K562 (cell line): Measurements from ENCODE around the gene FBN1. TPM values are rescaled to one million over a fixed set of nuclear protein-coding genes. Genes with fewer than 3 reads are reported as not detected.

Experiments
- ATAC-seq: fragments of 200-7000 bp; cut with Tn5 transposase; 3 replicates; pipeline ENCODE4 v1.9.1; 2020; ENCODE audit warnings: moderate library complexity
- BruUV-seq: library from RNA; stranded (reverse); fragments of 400-500 nt; replicated peaks from 2 replicates; lab custom pipeline; 2021; lab: Mats Ljungman, UMichigan
- CTCF ChIA-PET: fragments of 300-600 bp; formaldehyde crosslinking; extraction: SDS; loops from one replicate; lab custom pipeline; 2021; ENCODE audit warnings: low intra/inter-chr PET ratio; lab: Yijun Ruan, JAX
- POLR2A ChIA-PET: fragments of 300-600, 350-650 bp; sonication (Branson Sonifier 250); formaldehyde crosslinking; extraction: SDS; loops from one replicate; lab custom pipeline; 2021; ENCODE audit warnings: antibody characterized with exemption, inconsistent platforms; lab: Yijun Ruan, JAX
- DNase-seq, 4 experiments: peaks; one replicate each; pipeline versions ENCODE4 v3.0.0 to v3.0.0-alpha.2; 2011 to 2018; ENCODE audit warnings: low spot score in 3 of 4, mixed read lengths in 3 of 4; ENCODE audit errors: extremely low read depth in 1 of 4
- FAIRE-seq: peaks from 2 replicates; lab custom pipeline; 2011; peaks lifted over from hg19 to GRCh38; lab: Jason Lieb, UNC
- H2AFZ ChIP-seq: 2 replicates; pipeline ENCODE4 v1.6.0; 2011; ENCODE audit warnings: low read depth, low read length, control low read depth, inconsistent platforms
- H3K27ac ChIP-seq: fragments of 200-600 bp; 3 replicates; pipeline ENCODE4 v1.8.0; 2011; ENCODE audit warnings: low read depth, mild to moderate bottlenecking, control low read depth, inconsistent platforms, low read length, moderate library complexity, mixed read lengths; ENCODE audit errors: extremely low read depth
- H3K27me3 ChIP-seq, 2 experiments: fragments of 300-600 bp in 1 of 2; 2 replicates in 1 of 2; 3 replicates in 1 of 2; pipeline versions ENCODE4 v1.6.0 to v1.8.0; 2011; ENCODE audit warnings: inconsistent platforms in 2 of 2, low read length in 2 of 2, mild to moderate bottlenecking in 1 of 2, mixed read lengths in 1 of 2, moderate library complexity in 1 of 2; ENCODE audit not compliant: control insufficient read depth in 2 of 2, insufficient read depth in 2 of 2
- H3K36me3 ChIP-seq: fragments of 300-600 bp; 3 replicates; pipeline ENCODE4 v1.8.0; 2011; ENCODE audit warnings: mild to moderate bottlenecking, low read length, inconsistent platforms; ENCODE audit not compliant: control insufficient read depth, insufficient read depth
- H3K4me1 ChIP-seq, 2 experiments: fragments of 200-600 bp in 1 of 2; replicated peaks in 1 of 2; 2 replicates in 1 of 2; 3 replicates in 1 of 2; pipeline versions ENCODE4 v1.5.1 to v1.8.0; 2011; ENCODE audit warnings: inconsistent platforms in 2 of 2, low read length in 2 of 2, mild to moderate bottlenecking in 1 of 2, mixed read lengths in 1 of 2, moderate library complexity in 1 of 2; ENCODE audit not compliant: control insufficient read depth in 2 of 2, insufficient read depth in 2 of 2
- H3K4me2 ChIP-seq: 2 replicates; pipeline ENCODE4 v1.6.1; 2011; ENCODE audit warnings: low read length, control low read depth, inconsistent platforms, mixed read lengths; ENCODE audit not compliant: insufficient read depth
- H3K4me3 ChIP-seq: fragments of 200-600 bp; sonication (generic), shearing (Covaris generic); 2 replicates; pipeline ENCODE4 v1.5.1; 2016; ENCODE audit warnings: control low read depth, inconsistent platforms
- H3K79me2 ChIP-seq: fragments of 200-600 bp; 3 replicates; pipeline ENCODE4 v1.8.0; 2011; ENCODE audit warnings: low read length, inconsistent platforms; ENCODE audit not compliant: control insufficient read depth, insufficient read depth
- H3K9ac ChIP-seq, 2 experiments: 2 replicates each; pipeline versions ENCODE4 v1.6.0 to v1.6.1; 2011; ENCODE audit warnings: low read depth in 2 of 2, low read length in 2 of 2, control low read depth in 1 of 2, inconsistent platforms in 1 of 2, mild to moderate bottlenecking in 1 of 2, mixed read lengths in 1 of 2; ENCODE audit not compliant: insufficient read depth in 1 of 2
- H3K9me1 ChIP-seq: one replicate; pipeline ENCODE4 v1.6.0; 2011; ENCODE audit warnings: inconsistent platforms, mild to moderate bottlenecking, low read length, moderate library complexity; ENCODE audit not compliant: control insufficient read depth, insufficient read depth
- H3K9me3 ChIP-seq: replicated peaks from 2 replicates; pipeline ENCODE4 v1.5.1; 2011; ENCODE audit warnings: low read depth, low read length, inconsistent platforms; ENCODE audit not compliant: control insufficient read depth, insufficient read depth
- H4K20me1 ChIP-seq: replicated peaks from 2 replicates; pipeline ENCODE4 v1.6.1; 2011; ENCODE audit warnings: low read length, inconsistent platforms, mixed read lengths; ENCODE audit not compliant: control insufficient read depth, insufficient read depth
- FOXK1 ChIP-seq: sonication (generic); formaldehyde crosslinking; IDR thresholded peaks from 2 replicates; pipeline ENCODE4 v1.8.0; 2022; ENCODE audit warnings: missing genetic modification reagents, mild to moderate bottlenecking, borderline replicate concordance
- ILF3 ChIP-seq: fragments of 450-650 bp; IDR thresholded peaks from 2 replicates; pipeline ENCODE4 v1.6.1; 2018; ENCODE audit warnings: antibody characterized with exemption, mild to moderate bottlenecking, moderate library complexity, borderline replicate concordance
- KLF16 ChIP-seq: IDR thresholded peaks from 2 replicates; pipeline ENCODE4 v1.6.1; 2016; ENCODE audit warnings: antibody characterized with exemption
- KLF6 ChIP-seq: fragments of 250-450 bp; sonication (Bioruptor Pico); IDR thresholded peaks from 2 replicates; pipeline ENCODE4 v1.4.0; 2020; ENCODE audit warnings: mild to moderate bottlenecking, moderate library complexity, borderline replicate concordance
- NFE2 ChIP-seq: IDR thresholded peaks from 2 replicates; pipeline ENCODE4 v1.6.1; 2014; ENCODE audit warnings: antibody characterized with exemption, low read depth
- NUFIP1 ChIP-seq: fragments of 450-650 bp; IDR thresholded peaks from 2 replicates; pipeline ENCODE4 v1.6.1; 2018; ENCODE audit not compliant: partially characterized antibody
- POLR2A ChIP-seq: fragments of 450-650 bp; conservative IDR thresholded peaks from 2 replicates; pipeline ENCODE4 v1.6.1; 2016
- ZC3H8 ChIP-seq: fragments of 450-650 bp; IDR thresholded peaks from 2 replicates; pipeline ENCODE4 v1.6.1; 2017
- WGBS: fragments of 100-300 bp; shearing (Covaris generic); methylation state at CpG from one replicate; pipeline ENCODE4 v1.1.6; 2016; ENCODE audit warnings: low coverage, mixed read lengths; ENCODE audit not compliant: insufficient coverage; ENCODE audit errors: missing lambda C conversion rate; 5-methylcytosine and 5-hydroxymethylcytosine counted together
- in situ Hi-C: fragments of 300-500 bp; cut with MboI; formaldehyde crosslinking; loops from 4 replicates; pipeline ENCODE4 v1.15.0; 2018; ENCODE audit warnings: inconsistent platforms, mixed read lengths
- intact Hi-C: fragments of 100-400 bp; cut with micrococcal nuclease; formaldehyde crosslinking; loops from 2 replicates; pipeline ENCODE4 v1.14.2; 2022
- polyA plus RNA-seq, 8 experiments: library from polyadenylated mRNA; depleted of rRNA in 4 of 8; stranded (reverse) in 5 of 8; unstranded in 3 of 8; fragments of >200 nt; fragmentation: Nextera tagmentation in 2 of 8; fragmentation: Illumina TruSeq in 1 of 8; extraction: Ambion mirVana in 2 of 8; extraction: Trizol in 1 of 8; gene quantifications; 2 replicates each; pipeline versions ENCODE4 v1.2.1 to v1.2.3, GENCODE V29; 2011 to 2014; ENCODE audit warnings: inconsistent platforms in 1 of 8, missing spikeins in 1 of 8
- total RNA-seq, 7 experiments: library from RNA; depleted of rRNA in 6 of 7; stranded (reverse); fragments of >200 nt in 6 of 7; fragmentation: Illumina TruSeq in 2 of 7; extraction: Trizol in 2 of 7; gene quantifications; 2 replicates each; pipeline versions ENCODE4 v1.2.1 to v1.2.3, GENCODE V29; 2011 to 2021; ENCODE audit warnings: low replicate concordance in 1 of 7
- TF ChIP-seq, protein P1 (sequence below): IDR thresholded peaks from 2 replicates; pipeline ENCODE4 v1.6.1; 2011; ENCODE audit not compliant: insufficient read length; ENCODE audit errors: extremely low read depth
- TF ChIP-seq, protein P2 (sequence below): sonication (generic); formaldehyde crosslinking; IDR thresholded peaks from 2 replicates; pipeline ENCODE4 v1.8.0; 2022; ENCODE audit warnings: mild to moderate bottlenecking, missing genetic modification reagents
- TF ChIP-seq, protein P3 (sequence below): sonication (generic); formaldehyde crosslinking; IDR thresholded peaks from 2 replicates; pipeline ENCODE4 v1.8.1; 2023; ENCODE audit warnings: mild to moderate bottlenecking, missing genetic modification reagents

The FBN1 gene
- total and polyA plus RNA-seq, 9 of the 15 experiments (the other 6 are each of a cell fraction or from before 2014, with no cell fraction given), result 0.15 to 1.2 (median 0.60) TPM

DNA sequence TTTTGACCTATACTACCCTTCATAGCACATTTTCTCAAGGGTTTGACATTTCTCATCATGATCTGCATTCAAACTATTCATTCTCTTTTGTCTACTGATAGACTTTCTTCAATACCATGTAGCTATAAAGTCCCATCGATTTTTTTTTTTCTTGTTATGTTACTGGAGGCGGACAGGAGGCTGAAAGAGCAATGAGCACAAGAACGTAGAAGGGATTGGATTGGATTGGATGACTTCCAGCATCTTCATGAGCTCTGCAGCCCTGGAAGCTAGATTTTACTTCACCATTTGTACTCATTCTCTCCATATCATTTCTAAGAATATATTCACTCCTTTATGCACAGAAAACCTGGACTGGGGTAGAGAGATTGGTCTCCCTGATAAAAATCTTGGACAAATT, 271.0 kb downstream of the FBN1 start:
- CTCF ChIA-PET, result no interaction called here
- Histone ChIP-seq H3K36me3 (no peaks in the 10 kb centered on the region), H3K9me1 (no peaks in the 10 kb centered on the region), H4K20me1 (no peaks in the 10 kb centered on the region), H3K4me1 (peaks cover 4 to 6% of the 10 kb centered on the region in 2 experiments; a peak in 2 of 5 replicates), H3K27ac (no peak overlapping the region), H3K9me3 (no peaks in the 10 kb centered on the region; the same call in 1 of the 2 replicates), H3K79me2 (no peaks in the 10 kb centered on the region), H3K27me3 (peaks cover 4 to 8% of the 10 kb centered on the region in 2 experiments; a peak in 4 of 5 replicates), H3K4me3 (no peak overlapping the region), H3K4me2 (no peak overlapping the region), H3K9ac (no peak overlapping the region), H2AFZ (no peak overlapping the region)
- intact Hi-C loops (no loop called here), in situ Hi-C loops (loop anchor here (25.0 kb wide), 2 partner anchors 438 to 1763 kb away; partner anchors contain the start of gene CEP152)
- TF ChIP-seq ILF3, result no peak
- TF ChIP-seq ZC3H8, result no peak
- no peak for TF ChIP-seq NFE2
- no peak for TF ChIP-seq KLF16
- no peak for TF ChIP-seq FOXK1 (CRISPR knock-in tag)
- TF ChIP-seq, protein P1, sequence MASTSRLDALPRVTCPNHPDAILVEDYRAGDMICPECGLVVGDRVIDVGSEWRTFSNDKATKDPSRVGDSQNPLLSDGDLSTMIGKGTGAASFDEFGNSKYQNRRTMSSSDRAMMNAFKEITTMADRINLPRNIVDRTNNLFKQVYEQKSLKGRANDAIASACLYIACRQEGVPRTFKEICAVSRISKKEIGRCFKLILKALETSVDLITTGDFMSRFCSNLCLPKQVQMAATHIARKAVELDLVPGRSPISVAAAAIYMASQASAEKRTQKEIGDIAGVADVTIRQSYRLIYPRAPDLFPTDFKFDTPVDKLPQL, result no peak
- TF ChIP-seq KLF6, result no peak
- TF ChIP-seq, protein P2, sequence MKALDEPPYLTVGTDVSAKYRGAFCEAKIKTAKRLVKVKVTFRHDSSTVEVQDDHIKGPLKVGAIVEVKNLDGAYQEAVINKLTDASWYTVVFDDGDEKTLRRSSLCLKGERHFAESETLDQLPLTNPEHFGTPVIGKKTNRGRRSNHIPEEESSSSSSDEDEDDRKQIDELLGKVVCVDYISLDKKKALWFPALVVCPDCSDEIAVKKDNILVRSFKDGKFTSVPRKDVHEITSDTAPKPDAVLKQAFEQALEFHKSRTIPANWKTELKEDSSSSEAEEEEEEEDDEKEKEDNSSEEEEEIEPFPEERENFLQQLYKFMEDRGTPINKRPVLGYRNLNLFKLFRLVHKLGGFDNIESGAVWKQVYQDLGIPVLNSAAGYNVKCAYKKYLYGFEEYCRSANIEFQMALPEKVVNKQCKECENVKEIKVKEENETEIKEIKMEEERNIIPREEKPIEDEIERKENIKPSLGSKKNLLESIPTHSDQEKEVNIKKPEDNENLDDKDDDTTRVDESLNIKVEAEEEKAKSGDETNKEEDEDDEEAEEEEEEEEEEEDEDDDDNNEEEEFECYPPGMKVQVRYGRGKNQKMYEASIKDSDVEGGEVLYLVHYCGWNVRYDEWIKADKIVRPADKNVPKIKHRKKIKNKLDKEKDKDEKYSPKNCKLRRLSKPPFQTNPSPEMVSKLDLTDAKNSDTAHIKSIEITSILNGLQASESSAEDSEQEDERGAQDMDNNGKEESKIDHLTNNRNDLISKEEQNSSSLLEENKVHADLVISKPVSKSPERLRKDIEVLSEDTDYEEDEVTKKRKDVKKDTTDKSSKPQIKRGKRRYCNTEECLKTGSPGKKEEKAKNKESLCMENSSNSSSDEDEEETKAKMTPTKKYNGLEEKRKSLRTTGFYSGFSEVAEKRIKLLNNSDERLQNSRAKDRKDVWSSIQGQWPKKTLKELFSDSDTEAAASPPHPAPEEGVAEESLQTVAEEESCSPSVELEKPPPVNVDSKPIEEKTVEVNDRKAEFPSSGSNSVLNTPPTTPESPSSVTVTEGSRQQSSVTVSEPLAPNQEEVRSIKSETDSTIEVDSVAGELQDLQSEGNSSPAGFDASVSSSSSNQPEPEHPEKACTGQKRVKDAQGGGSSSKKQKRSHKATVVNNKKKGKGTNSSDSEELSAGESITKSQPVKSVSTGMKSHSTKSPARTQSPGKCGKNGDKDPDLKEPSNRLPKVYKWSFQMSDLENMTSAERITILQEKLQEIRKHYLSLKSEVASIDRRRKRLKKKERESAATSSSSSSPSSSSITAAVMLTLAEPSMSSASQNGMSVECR (CRISPR knock-in tag), result no peak
- no peak for TF ChIP-seq POLR2A
- TF ChIP-seq, protein P3, sequence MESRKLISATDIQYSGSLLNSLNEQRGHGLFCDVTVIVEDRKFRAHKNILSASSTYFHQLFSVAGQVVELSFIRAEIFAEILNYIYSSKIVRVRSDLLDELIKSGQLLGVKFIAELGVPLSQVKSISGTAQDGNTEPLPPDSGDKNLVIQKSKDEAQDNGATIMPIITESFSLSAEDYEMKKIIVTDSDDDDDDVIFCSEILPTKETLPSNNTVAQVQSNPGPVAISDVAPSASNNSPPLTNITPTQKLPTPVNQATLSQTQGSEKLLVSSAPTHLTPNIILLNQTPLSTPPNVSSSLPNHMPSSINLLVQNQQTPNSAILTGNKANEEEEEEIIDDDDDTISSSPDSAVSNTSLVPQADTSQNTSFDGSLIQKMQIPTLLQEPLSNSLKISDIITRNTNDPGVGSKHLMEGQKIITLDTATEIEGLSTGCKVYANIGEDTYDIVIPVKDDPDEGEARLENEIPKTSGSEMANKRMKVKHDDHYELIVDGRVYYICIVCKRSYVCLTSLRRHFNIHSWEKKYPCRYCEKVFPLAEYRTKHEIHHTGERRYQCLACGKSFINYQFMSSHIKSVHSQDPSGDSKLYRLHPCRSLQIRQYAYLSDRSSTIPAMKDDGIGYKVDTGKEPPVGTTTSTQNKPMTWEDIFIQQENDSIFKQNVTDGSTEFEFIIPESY (CRISPR knock-in tag), result no peak
- no peak for TF ChIP-seq NUFIP1
- no TSS peak for BruUV-seq
- FAIRE-seq (no peak), ATAC-seq (no peak), DNase-seq (no peak)
- POLR2A ChIA-PET, result no interaction called here
- 0% methylated on average over 3 of the region's 3 CpGs for WGBS
